Measurements from ENCODE around the gene MAD1L1.

MAD1L1 gene

DNA sequence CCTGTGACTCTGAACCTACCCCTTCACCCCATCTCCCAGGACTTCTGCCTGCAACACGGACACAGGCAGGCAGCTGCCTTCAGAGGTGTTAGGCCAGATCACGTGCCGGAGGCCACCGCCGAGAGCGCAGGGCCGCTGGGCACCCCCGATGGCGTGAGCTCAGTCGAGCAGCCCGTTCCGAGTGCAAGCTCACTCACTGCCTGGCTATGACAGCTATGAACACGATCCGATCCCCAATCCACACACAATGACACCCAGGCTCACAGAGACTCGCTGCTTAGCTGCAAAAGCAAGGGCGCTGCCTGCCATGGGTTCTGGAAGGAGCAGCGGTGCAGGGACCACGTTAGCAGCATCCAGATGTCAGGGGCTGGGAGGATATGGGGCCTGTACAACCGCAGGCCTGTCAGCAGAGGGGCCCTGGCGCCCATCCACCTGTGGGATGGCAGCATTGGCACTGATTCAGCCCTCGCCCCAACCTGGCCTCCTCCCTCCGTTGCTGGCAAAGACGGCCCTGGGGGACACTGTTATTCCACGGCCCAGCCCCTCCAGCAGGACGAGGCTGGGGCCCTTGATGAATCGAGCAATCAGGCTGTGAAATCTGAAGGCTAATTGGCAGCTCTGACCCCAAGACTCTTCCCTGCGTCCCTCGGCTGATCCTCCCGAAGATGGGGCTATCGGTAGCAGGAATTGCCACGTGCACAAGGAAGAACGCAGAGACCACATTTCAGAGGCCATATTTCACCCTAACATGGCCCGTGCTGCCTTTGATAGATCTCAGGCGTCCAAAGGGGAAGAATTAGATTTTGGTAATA, 332.6 kb downstream of the MAD1L1 start:
- no peak overlapping the region for H3K4me3 ChIP-seq (ENCODE audit: low read depth, low read length)
- H3K36me3 ChIP-seq (ENCODE audit: control insufficient read depth, insufficient read depth, low read length): peaks cover 4% of the 10 kb centered on the region; the same call in 1 of the 2 replicates
- H3K4me1 ChIP-seq (ENCODE audit: control insufficient read depth, insufficient read depth, low read length): no peaks in the 10 kb centered on the region
- H3K9me3 ChIP-seq (ENCODE audit: control insufficient read depth, insufficient read depth, low read length): no peaks in the 10 kb centered on the region
- H3K27ac ChIP-seq (ENCODE audit: low read depth, low read length): no peak overlapping the region
- H3K9ac ChIP-seq (ENCODE audit: low read depth, low read length): no peak overlapping the region
- H3K27me3 ChIP-seq (ENCODE audit: control insufficient read depth, insufficient read depth, low read length): no peaks in the 10 kb centered on the region

DNA sequence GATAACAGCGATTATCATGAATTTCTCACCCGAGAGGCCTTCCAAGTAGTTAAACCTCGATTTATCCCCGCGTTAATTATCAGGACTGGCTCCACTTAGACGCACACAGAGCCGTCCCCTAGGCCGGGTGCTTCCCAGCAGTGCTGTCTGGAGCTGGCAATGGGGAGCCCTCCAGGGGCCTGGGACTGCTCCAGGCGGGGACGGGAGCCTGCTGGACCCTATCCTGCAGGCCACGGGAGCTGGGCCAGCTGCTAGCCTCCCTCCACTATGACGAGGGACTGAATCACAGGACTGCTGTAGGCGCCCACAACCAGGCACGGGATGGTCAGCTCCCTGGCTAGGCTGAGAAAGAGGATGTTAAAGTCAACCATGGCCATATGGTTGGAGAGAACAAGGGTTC, 333.5 kb downstream of the MAD1L1 start:
- Histone ChIP-seq H3K4me1 (ENCODE audit: control insufficient read depth, insufficient read depth, low read length) (no peaks in the 10 kb centered on the region), H3K36me3 (ENCODE audit: control insufficient read depth, insufficient read depth, low read length) (peaks cover 4% of the 10 kb centered on the region; the same call in 1 of the 2 replicates), H3K9ac (ENCODE audit: low read depth, low read length) (no peak overlapping the region), H3K27me3 (ENCODE audit: control insufficient read depth, insufficient read depth, low read length) (no peaks in the 10 kb centered on the region), H3K27ac (ENCODE audit: low read depth, low read length) (no peak overlapping the region), H3K9me3 (ENCODE audit: control insufficient read depth, insufficient read depth, low read length) (no peaks in the 10 kb centered on the region), H3K4me3 (ENCODE audit: low read depth, low read length) (no peak overlapping the region)

DNA sequence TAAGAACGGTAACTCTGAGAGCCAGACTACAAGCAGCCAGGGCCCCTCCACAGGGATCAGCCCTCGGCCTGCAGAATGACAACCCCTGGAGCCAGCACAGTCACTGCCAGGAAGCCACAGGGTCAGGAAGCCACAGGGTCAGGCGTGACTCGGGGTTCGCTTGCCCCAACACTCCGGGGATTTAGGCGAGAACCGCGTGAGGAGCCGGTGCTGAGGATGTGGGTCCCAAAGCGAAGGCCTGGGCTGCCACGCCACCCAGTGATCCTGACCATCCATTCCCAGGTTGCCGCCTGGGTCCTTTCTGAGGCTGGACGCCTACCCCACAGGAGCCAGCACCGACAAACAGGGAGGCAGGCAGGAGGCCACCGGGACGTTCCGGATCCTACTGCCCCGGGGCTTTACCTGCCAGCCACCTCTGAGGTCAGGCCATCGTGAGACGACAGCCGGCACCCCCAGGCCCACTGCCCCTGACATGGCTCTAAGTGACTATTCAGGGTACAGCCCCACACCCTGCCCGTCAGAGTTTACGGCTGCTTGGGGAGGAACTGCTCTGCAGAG, 334.0 kb downstream of the MAD1L1 start:
- Histone ChIP-seq H3K4me1 (ENCODE audit: control insufficient read depth, insufficient read depth, low read length) (no peaks in the 10 kb centered on the region), H3K4me3 (ENCODE audit: low read depth, low read length) (no peak overlapping the region)

DNA sequence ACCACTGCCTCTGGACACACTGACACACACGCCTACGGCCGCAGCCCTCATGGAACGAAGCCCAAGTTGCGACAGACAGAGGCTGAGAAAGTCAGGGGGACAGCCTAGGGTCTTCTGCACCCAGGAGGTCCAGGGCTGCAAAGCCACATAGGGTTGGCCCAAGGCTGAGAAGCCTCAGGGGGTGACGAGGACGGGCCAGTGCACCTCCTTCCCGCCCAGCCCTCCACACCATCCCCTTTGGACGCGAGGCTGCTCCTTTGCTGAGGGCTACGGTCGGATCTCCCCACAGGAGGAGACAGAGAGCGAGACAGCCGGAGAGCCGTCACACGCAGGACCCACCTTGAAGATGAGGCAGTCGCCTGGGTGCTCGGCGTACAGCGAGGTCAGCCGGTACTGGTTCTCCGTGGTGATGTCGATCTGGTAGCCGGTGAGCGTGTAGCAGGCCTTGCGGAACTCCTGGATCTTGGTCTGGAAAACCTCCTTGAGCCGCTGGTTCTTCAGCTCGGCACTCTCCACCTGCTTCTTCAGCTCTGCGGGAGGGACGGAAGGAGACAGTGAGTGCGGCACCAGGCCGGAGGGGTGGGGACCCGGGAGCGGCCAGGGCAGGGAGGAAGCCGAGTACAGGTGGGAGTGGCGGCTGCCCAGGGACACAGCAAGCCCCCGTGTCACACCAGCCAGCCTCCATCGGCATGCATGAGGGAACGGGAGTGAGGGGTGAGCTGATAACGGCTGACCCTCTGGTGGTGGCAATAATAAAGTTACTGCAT, 334.7 kb downstream of the MAD1L1 start:
- Histone ChIP-seq H3K4me1 (ENCODE audit: control insufficient read depth, insufficient read depth, low read length) (no peaks in the 10 kb centered on the region), H3K36me3 (ENCODE audit: control insufficient read depth, insufficient read depth, low read length) (peaks cover 4% of the 10 kb centered on the region; the same call in 1 of the 2 replicates), H3K9ac (ENCODE audit: low read depth, low read length) (no peak overlapping the region), H3K27me3 (ENCODE audit: control insufficient read depth, insufficient read depth, low read length) (no peaks in the 10 kb centered on the region), H3K27ac (ENCODE audit: low read depth, low read length) (no peak overlapping the region), H3K9me3 (ENCODE audit: control insufficient read depth, insufficient read depth, low read length) (no peaks in the 10 kb centered on the region), H3K4me3 (ENCODE audit: low read depth, low read length) (no peak overlapping the region)

More for the DNA sequence above, 334.0 kb downstream of the MAD1L1 start:
- Histone ChIP-seq H3K36me3 (ENCODE audit: control insufficient read depth, insufficient read depth, low read length) (peaks cover 4% of the 10 kb centered on the region; the same call in 1 of the 2 replicates), H3K9me3 (ENCODE audit: control insufficient read depth, insufficient read depth, low read length) (no peaks in the 10 kb centered on the region), H3K27me3 (ENCODE audit: control insufficient read depth, insufficient read depth, low read length) (no peaks in the 10 kb centered on the region), H3K9ac (ENCODE audit: low read depth, low read length) (no peak overlapping the region), H3K27ac (ENCODE audit: low read depth, low read length) (no peak overlapping the region)

DNA sequence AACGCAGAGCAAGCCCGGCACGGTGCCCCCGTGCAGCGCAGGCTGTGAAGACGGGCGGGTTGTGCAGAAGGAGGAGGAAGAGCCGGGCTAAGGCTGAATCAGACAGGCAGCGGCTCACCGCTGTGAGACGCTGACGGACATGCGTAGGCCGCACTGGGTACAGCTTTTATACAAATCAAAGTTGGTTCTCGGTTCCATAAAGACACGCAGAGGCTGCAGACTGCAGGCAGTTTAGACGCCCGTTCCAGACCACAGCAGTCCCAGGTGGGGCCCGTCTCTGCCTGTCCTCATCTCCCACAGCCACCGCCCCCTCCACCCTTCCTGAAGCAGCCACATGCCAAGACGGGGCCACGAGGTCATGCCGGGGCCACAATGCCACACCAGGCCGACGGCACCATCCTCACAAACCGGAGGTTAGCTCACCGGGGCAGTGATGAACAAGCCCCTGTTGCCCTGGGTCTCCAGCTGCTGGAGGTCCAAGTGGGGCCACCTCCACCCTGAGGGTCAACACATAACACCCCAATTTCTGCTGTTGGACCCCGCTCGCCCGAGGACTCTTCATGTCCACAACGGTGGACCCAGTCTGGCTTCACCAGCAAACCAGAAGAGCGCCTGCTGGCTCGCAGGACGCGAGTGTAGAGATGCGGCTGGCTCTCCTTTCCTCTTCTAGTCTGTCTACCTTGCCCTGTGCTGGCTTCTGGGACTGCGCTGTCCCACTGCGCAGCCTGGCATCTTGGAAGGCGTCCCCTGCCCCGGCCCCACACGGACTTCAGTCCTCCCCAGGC, 335.5 kb downstream of the MAD1L1 start:
- Histone ChIP-seq H3K9ac (ENCODE audit: low read depth, low read length) (no peak overlapping the region), H3K4me3 (ENCODE audit: low read depth, low read length) (no peak overlapping the region), H3K27me3 (ENCODE audit: control insufficient read depth, insufficient read depth, low read length) (no peaks in the 10 kb centered on the region), H3K27ac (ENCODE audit: low read depth, low read length) (no peak overlapping the region), H3K4me1 (ENCODE audit: control insufficient read depth, insufficient read depth, low read length) (no peaks in the 10 kb centered on the region), H3K9me3 (ENCODE audit: control insufficient read depth, insufficient read depth, low read length) (no peaks in the 10 kb centered on the region), H3K36me3 (ENCODE audit: control insufficient read depth, insufficient read depth, low read length) (peaks cover 4% of the 10 kb centered on the region; the same call in 1 of the 2 replicates)

DNA sequence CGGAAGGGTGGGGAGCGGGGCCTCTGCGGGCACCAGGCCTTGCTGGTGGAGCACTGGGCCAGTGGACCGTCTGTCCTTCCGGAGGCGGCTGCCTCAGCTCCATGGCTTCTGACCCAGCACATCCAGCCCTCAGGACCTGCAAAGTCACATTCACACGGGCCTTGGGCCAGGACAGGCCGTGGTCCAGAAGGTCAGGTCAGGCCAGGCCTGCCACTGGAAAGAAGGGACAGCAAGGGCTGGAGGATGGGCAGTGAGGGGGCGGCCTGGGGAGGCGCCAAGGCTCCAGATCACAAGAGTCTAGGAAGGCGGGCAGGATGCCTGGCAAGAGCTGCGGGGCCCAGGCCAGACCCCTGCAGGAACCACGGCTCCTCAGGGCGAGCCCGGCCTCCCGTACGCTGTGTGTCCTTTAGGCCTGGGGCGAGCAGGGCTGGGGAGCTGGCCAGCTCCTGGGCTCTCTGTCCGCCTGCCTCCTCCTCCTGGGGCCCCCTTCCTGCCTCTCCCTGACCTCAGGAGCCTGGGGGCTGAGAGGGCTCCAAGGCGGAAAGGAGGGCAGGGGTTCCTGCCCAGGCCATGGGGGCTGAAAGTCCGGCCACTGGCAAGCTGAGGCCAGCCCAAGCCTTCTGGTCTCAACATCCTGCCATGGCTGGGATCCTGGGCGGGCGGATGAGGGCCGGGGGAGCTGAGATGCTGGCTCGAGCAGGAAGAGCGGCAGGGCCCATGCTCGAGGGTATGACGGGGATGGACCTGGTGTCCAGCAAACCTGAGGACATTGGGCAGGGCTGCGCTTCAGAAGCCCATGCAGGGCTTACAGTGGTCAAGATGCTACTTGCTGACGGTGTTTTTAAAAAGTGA, 336.9 kb downstream of the MAD1L1 start:
- Histone ChIP-seq H3K27ac (ENCODE audit: low read depth, low read length) (no peak overlapping the region), H3K4me1 (ENCODE audit: control insufficient read depth, insufficient read depth, low read length) (no peaks in the 10 kb centered on the region), H3K27me3 (ENCODE audit: control insufficient read depth, insufficient read depth, low read length) (no peaks in the 10 kb centered on the region), H3K9me3 (ENCODE audit: control insufficient read depth, insufficient read depth, low read length) (no peaks in the 10 kb centered on the region), H3K36me3 (ENCODE audit: control insufficient read depth, insufficient read depth, low read length) (peaks cover 4% of the 10 kb centered on the region; the same call in 1 of the 2 replicates), H3K4me3 (ENCODE audit: low read depth, low read length) (no peak overlapping the region), H3K9ac (ENCODE audit: low read depth, low read length) (no peak overlapping the region)

DNA sequence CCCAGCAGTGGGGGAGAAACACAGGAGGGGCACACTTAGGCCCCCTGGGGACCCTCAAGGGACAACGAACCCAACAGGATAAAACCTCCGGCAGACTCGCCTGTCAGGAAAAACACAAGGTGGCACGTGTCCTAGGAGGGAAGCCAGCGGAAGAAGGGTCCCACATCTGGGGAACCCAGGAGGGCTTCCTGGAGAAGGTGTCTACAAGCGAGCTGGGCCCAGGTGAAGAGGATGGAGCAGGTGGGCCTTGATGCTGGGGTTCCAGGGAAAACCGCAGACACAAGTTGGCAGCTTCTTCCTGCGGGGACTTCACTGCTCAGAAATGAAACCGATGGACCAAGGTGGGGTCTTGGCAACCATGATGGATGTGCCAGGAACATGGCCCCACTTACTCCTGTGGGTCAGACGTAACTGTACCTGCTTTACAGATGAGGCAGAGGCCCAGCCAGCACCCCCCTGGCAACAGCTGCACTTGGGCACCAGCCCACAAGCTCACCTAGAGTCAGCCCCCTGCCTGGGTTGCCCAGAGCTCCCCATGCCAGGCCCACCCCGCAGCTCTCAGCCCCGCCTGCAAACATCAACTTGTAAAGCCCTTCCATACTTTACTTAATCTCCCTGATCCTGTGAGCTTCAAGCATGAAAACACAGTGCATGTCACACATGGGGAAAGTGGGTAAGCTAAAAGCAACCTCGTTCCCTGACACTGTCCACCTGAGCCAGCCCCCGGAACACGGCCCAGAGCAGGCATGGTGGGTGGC, 337.7 kb downstream of the MAD1L1 start:
- H3K4me3 ChIP-seq (ENCODE audit: low read depth, low read length): no peak overlapping the region
- no peak overlapping the region for H3K9ac ChIP-seq (ENCODE audit: low read depth, low read length)
- H3K27me3 ChIP-seq (ENCODE audit: control insufficient read depth, insufficient read depth, low read length): no peaks in the 10 kb centered on the region
- no peaks in the 10 kb centered on the region for H3K9me3 ChIP-seq (ENCODE audit: control insufficient read depth, insufficient read depth, low read length)
- H3K4me1 ChIP-seq (ENCODE audit: control insufficient read depth, insufficient read depth, low read length): no peaks in the 10 kb centered on the region
- H3K36me3 ChIP-seq (ENCODE audit: control insufficient read depth, insufficient read depth, low read length): peaks cover 4% of the 10 kb centered on the region; the same call in 1 of the 2 replicates
- H3K27ac ChIP-seq (ENCODE audit: low read depth, low read length): no peak overlapping the region

DNA sequence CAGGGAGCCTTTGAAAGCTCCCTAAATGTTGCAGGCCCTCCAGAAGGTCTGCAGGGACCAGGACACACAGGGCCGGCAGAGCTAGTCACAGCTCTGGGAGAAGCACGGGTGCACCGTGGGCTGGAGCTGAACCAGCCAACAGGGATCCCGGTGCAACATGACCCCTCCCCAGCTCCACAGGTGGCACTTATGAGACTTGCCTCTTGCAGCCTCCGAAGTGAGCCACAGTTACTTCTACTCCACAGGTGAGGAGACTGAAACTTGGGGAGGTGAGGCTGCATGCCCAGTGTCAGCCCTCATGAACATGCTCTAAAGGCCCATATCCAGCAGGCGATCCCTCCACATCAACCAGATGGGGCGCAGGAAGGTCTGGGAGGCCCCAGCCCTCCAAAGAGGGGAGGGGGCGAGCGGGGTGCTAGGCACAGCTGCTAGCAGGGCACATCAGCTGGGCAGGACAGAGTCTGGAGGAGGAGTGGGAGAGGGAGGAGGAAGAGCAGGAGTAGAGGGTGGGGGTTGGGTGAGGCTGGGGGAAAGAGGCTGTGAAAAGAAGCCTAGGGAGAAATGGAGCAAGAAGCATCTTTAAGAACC, 338.3 kb downstream of the MAD1L1 start:
- peaks cover 4% of the 10 kb centered on the region; the same call in 1 of the 2 replicates for H3K36me3 ChIP-seq (ENCODE audit: control insufficient read depth, insufficient read depth, low read length)
- H3K27me3 ChIP-seq (ENCODE audit: control insufficient read depth, insufficient read depth, low read length): no peaks in the 10 kb centered on the region
- H3K4me1 ChIP-seq (ENCODE audit: control insufficient read depth, insufficient read depth, low read length): no peaks in the 10 kb centered on the region
- H3K9ac ChIP-seq (ENCODE audit: low read depth, low read length): no peak overlapping the region; the same call in 1 of the 2 replicates
- no peaks in the 10 kb centered on the region for H3K9me3 ChIP-seq (ENCODE audit: control insufficient read depth, insufficient read depth, low read length)
- H3K27ac ChIP-seq (ENCODE audit: low read depth, low read length): no peak overlapping the region
- no peak overlapping the region for H3K4me3 ChIP-seq (ENCODE audit: low read depth, low read length)

DNA sequence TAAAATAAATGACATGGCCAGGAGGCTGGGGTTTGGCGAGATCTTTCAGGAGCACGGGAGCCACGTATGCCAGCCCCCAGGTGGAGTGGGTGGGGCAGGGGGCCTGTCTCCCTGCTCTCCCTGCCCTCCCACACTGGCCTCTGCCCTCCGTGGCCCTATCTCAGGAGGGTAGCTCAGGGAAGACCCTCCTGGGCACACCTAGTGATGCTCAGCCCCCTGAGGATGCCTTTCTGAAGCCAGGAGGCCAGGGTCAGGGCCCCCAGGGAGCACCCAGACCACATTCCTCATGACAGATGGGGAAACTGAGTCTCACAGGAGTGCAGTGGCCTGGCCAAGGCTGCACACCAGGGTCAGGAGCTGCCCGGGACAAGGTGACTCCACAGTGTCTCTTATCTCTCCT, 339.3 kb downstream of the MAD1L1 start:
- H3K36me3 ChIP-seq (ENCODE audit: control insufficient read depth, insufficient read depth, low read length): peaks cover 4% of the 10 kb centered on the region
- H3K27me3 ChIP-seq (ENCODE audit: control insufficient read depth, insufficient read depth, low read length): no peaks in the 10 kb centered on the region
- H3K4me3 ChIP-seq (ENCODE audit: low read depth, low read length): no peak overlapping the region
- no peak overlapping the region for H3K9ac ChIP-seq (ENCODE audit: low read depth, low read length)
- no peaks in the 10 kb centered on the region for H3K4me1 ChIP-seq (ENCODE audit: control insufficient read depth, insufficient read depth, low read length)
- H3K27ac ChIP-seq (ENCODE audit: low read depth, low read length): no peak overlapping the region
- H3K9me3 ChIP-seq (ENCODE audit: control insufficient read depth, insufficient read depth, low read length): peaks cover under 1% of the 10 kb centered on the region; the same call in 1 of the 2 replicates
